ENCODE results near the gene R3HDM2. TPM values are rescaled to one million over a fixed set of nuclear protein-coding genes. Genes with fewer than 3 reads are reported as not detected.

The R3HDM2 gene
- polyA plus RNA-seq, 1 donor from 2014 or later, result 11.1 TPM

GRCh38 chr12:57213058-57213715, 217.7 kb downstream of the R3HDM2 start:
- Histone ChIP-seq H3K9me3 (ENCODE audit: low read length) (no peaks in the 10 kb centered on the region), H3K9ac (ENCODE audit: low read length) (no peak overlapping the region), H3F3A (ENCODE audit: insufficient read depth, low read length, poor library complexity, severe bottlenecking) (no peaks in the 10 kb centered on the region), H3K27me3 (ENCODE audit: insufficient read depth, low read depth, low read length) (peaks cover 40% of the 10 kb centered on the region), H3K4me3 (ENCODE audit: low read length) (no peak overlapping the region), H3K79me2 (replicated peaks; ENCODE audit: insufficient read depth, low read length) (no peaks in the 10 kb centered on the region), H3K4me2 (ENCODE audit: low read length) (no peak overlapping the region), H4K20me1 (ENCODE audit: insufficient read depth) (no peaks in the 10 kb centered on the region), H3K36me3 (ENCODE audit: insufficient read depth, low read length) (peaks cover 6% of the 10 kb centered on the region), H2AFZ (ENCODE audit: low read depth, low read length) (no peak overlapping the region), H3K9me2 (ENCODE audit: insufficient read depth, low read length) (no peaks in the 10 kb centered on the region), H3K27ac (ENCODE audit: low read length) (no peak overlapping the region)
- TF ChIP-seq RAD21 (conservative IDR thresholded peaks at IDR 0.05), result peak; percentile 88
- TF ChIP-seq POLR2AphosphoS5 (IDR thresholded peaks at IDR 0.05), result no peak
- TF ChIP-seq MXI1 (conservative IDR thresholded peaks at IDR 0.05; ENCODE audit: poor library complexity, severe bottlenecking), result peak; percentile 60
- TF ChIP-seq SMC3 (conservative IDR thresholded peaks at IDR 0.05; ENCODE audit: poor library complexity), result peak; percentile 91
- TF ChIP-seq, protein P1, sequence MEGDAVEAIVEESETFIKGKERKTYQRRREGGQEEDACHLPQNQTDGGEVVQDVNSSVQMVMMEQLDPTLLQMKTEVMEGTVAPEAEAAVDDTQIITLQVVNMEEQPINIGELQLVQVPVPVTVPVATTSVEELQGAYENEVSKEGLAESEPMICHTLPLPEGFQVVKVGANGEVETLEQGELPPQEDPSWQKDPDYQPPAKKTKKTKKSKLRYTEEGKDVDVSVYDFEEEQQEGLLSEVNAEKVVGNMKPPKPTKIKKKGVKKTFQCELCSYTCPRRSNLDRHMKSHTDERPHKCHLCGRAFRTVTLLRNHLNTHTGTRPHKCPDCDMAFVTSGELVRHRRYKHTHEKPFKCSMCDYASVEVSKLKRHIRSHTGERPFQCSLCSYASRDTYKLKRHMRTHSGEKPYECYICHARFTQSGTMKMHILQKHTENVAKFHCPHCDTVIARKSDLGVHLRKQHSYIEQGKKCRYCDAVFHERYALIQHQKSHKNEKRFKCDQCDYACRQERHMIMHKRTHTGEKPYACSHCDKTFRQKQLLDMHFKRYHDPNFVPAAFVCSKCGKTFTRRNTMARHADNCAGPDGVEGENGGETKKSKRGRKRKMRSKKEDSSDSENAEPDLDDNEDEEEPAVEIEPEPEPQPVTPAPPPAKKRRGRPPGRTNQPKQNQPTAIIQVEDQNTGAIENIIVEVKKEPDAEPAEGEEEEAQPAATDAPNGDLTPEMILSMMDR (IDR thresholded peaks at IDR 0.05; ENCODE audit: poor library complexity, severe bottlenecking), result peak; percentile 90
- TF ChIP-seq TAF1 (IDR thresholded peaks at IDR 0.05; ENCODE audit: low read depth), result no peak
- TF ChIP-seq, protein P2, sequence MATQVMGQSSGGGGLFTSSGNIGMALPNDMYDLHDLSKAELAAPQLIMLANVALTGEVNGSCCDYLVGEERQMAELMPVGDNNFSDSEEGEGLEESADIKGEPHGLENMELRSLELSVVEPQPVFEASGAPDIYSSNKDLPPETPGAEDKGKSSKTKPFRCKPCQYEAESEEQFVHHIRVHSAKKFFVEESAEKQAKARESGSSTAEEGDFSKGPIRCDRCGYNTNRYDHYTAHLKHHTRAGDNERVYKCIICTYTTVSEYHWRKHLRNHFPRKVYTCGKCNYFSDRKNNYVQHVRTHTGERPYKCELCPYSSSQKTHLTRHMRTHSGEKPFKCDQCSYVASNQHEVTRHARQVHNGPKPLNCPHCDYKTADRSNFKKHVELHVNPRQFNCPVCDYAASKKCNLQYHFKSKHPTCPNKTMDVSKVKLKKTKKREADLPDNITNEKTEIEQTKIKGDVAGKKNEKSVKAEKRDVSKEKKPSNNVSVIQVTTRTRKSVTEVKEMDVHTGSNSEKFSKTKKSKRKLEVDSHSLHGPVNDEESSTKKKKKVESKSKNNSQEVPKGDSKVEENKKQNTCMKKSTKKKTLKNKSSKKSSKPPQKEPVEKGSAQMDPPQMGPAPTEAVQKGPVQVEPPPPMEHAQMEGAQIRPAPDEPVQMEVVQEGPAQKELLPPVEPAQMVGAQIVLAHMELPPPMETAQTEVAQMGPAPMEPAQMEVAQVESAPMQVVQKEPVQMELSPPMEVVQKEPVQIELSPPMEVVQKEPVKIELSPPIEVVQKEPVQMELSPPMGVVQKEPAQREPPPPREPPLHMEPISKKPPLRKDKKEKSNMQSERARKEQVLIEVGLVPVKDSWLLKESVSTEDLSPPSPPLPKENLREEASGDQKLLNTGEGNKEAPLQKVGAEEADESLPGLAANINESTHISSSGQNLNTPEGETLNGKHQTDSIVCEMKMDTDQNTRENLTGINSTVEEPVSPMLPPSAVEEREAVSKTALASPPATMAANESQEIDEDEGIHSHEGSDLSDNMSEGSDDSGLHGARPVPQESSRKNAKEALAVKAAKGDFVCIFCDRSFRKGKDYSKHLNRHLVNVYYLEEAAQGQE (IDR thresholded peaks at IDR 0.05; ENCODE audit: borderline replicate concordance), result no peak

GRCh38 chr12:57212701-57213057, 218.2 kb downstream of the R3HDM2 start:
- Histone ChIP-seq H3K36me3 (ENCODE audit: insufficient read depth, low read length) (peaks cover 6% of the 10 kb centered on the region), H3K9me3 (ENCODE audit: low read length) (no peaks in the 10 kb centered on the region), H2AFZ (ENCODE audit: low read depth, low read length) (no peak overlapping the region), H3K4me2 (ENCODE audit: low read length) (no peak overlapping the region), H3K9me2 (ENCODE audit: insufficient read depth, low read length) (no peaks in the 10 kb centered on the region), H3K79me2 (replicated peaks; ENCODE audit: insufficient read depth, low read length) (no peaks in the 10 kb centered on the region), H3K4me3 (ENCODE audit: low read length) (no peak overlapping the region), H3K27me3 (ENCODE audit: insufficient read depth, low read depth, low read length) (peaks cover 35% of the 10 kb centered on the region), H3F3A (ENCODE audit: insufficient read depth, low read length, poor library complexity, severe bottlenecking) (no peaks in the 10 kb centered on the region), H4K20me1 (ENCODE audit: insufficient read depth) (no peaks in the 10 kb centered on the region), H3K27ac (ENCODE audit: low read length) (no peak overlapping the region), H3K9ac (ENCODE audit: low read length) (no peak overlapping the region)
- TF ChIP-seq, protein P2 (IDR thresholded peaks at IDR 0.05; ENCODE audit: borderline replicate concordance), result no peak
- TF ChIP-seq, protein P1 (IDR thresholded peaks at IDR 0.05; ENCODE audit: poor library complexity, severe bottlenecking), result no peak
- TF ChIP-seq MXI1 (conservative IDR thresholded peaks at IDR 0.05; ENCODE audit: poor library complexity, severe bottlenecking) (no peak), TAF1 (IDR thresholded peaks at IDR 0.05; ENCODE audit: low read depth) (no peak), SMC3 (conservative IDR thresholded peaks at IDR 0.05; ENCODE audit: poor library complexity) (no peak), POLR2AphosphoS5 (IDR thresholded peaks at IDR 0.05) (no peak)

All from neural cell (in vitro differentiated cells).